ENCODE results near the gene GLP2R.

DNA sequence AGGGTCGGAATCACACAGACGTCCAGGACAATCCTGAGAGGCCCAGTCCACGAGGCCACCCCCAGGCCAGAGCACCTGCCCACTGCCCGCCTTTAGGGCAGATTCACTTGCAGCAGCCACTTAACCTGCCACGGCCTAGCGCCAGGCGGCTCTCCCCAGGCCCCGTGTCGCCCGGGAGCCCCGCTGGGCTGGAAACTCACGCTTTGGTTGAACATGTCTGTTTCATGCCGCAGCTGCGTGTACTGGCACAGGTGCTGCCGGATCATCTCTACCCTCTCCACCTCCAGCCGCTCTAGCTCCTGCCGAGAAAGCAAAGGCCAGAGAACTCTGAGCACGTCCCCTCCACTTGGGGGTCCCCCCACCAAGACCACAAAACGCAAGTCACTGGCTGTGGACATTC, 92.1 kb downstream of the GLP2R start:
- no peak for TF ChIP-seq POLR2AphosphoS5 (IDR thresholded peaks at IDR 0.05; ENCODE audit: low read depth, low read length)
- no peak for TF ChIP-seq TAF1 (IDR thresholded peaks at IDR 0.05; ENCODE audit: borderline replicate concordance, insufficient read depth, low read length)
- TF ChIP-seq, protein P1, sequence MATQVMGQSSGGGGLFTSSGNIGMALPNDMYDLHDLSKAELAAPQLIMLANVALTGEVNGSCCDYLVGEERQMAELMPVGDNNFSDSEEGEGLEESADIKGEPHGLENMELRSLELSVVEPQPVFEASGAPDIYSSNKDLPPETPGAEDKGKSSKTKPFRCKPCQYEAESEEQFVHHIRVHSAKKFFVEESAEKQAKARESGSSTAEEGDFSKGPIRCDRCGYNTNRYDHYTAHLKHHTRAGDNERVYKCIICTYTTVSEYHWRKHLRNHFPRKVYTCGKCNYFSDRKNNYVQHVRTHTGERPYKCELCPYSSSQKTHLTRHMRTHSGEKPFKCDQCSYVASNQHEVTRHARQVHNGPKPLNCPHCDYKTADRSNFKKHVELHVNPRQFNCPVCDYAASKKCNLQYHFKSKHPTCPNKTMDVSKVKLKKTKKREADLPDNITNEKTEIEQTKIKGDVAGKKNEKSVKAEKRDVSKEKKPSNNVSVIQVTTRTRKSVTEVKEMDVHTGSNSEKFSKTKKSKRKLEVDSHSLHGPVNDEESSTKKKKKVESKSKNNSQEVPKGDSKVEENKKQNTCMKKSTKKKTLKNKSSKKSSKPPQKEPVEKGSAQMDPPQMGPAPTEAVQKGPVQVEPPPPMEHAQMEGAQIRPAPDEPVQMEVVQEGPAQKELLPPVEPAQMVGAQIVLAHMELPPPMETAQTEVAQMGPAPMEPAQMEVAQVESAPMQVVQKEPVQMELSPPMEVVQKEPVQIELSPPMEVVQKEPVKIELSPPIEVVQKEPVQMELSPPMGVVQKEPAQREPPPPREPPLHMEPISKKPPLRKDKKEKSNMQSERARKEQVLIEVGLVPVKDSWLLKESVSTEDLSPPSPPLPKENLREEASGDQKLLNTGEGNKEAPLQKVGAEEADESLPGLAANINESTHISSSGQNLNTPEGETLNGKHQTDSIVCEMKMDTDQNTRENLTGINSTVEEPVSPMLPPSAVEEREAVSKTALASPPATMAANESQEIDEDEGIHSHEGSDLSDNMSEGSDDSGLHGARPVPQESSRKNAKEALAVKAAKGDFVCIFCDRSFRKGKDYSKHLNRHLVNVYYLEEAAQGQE (IDR thresholded peaks at IDR 0.05; ENCODE audit: insufficient read depth in 1 of 2, low read depth in 2 of 2, low read length in 2 of 2): no peak

Data from PFSK-1 (cell line).